HCT116 (cell line): ENCODE data around the gene GPR139. TPM values are rescaled to one million over a fixed set of nuclear protein-coding genes. Genes with fewer than 3 reads are reported as not detected.

Source experiments
- ATAC-seq: fragments of 200-7000 bp; cut with Tn5 transposase; 2 replicates; pipeline ENCODE4 v1.9.1; 2020; ENCODE audit warnings: mild to moderate bottlenecking, moderate library complexity
- BruUV-seq: library from RNA; stranded (reverse); fragments of 400-500 nt; replicated peaks from 2 replicates; lab custom pipeline; 2021; lab: Mats Ljungman, UMichigan
- CTCF ChIA-PET: fragments of 300-600 bp; sonication (Branson Sonifier 250); formaldehyde crosslinking; loops from one replicate; lab custom pipeline; 2021; ENCODE audit warnings: antibody characterized with exemption; lab: Charles Lee
- POLR2A ChIA-PET: fragments of 300-600, 350-600 bp; sonication (Branson Sonifier 250); formaldehyde crosslinking; loops from one replicate; lab custom pipeline; 2021; ENCODE audit warnings: antibody characterized with exemption; lab: Charles Lee
- RAD21 ChIA-PET, 2 experiments: fragments of 300-600 bp; sonication (Branson Sonifier 250); formaldehyde crosslinking; loops; one replicate each; lab custom pipeline; 2023; ENCODE audit warnings: low total read pairs in 2 of 2; ENCODE audit not compliant: uncharacterized antibody in 2 of 2, unreplicated experiment in 2 of 2, low non-redundant PET in 1 of 2; lab: Charles Lee
- DNase-seq: peaks from one replicate; pipeline ENCODE4 v3.0.0-alpha.2; 2010; ENCODE audit warnings: low read depth, low spot score
- H2AFZ ChIP-seq: fragments of 200-600 bp; shearing (Covaris generic), sonication (generic); 2 replicates; pipeline ENCODE4 v1.6.1; 2017; ENCODE audit warnings: low read depth, mixed run types, mixed read lengths, antibody characterized with exemption, low read length; ENCODE audit not compliant: poor library complexity, severe bottlenecking
- H3K27ac ChIP-seq: 2 replicates; pipeline ENCODE4 v1.5.1; 2012; ENCODE audit warnings: low read depth, low read length
- H3K27me3 ChIP-seq: fragments of 200-600 bp; sonication (generic); 2 replicates; pipeline ENCODE4 v1.6.1; 2016; ENCODE audit warnings: mixed run types, low read length, mixed read lengths; ENCODE audit not compliant: insufficient read depth
- H3K36me3 ChIP-seq, 2 experiments: fragments of 200-500 bp in 1 of 2; fragments of 200-600 bp in 1 of 2; sonication (Bioruptor generic) in 1 of 2; sonication (generic) in 1 of 2; 2 replicates each; pipeline versions ENCODE4 v1.5.1 to v1.6.1; 2014 to 2016; ENCODE audit warnings: low read length in 2 of 2, inconsistent platforms in 1 of 2, mixed read lengths in 1 of 2, mixed run types in 1 of 2; ENCODE audit not compliant: insufficient read depth in 2 of 2, control insufficient read depth in 1 of 2
- H3K4me1 ChIP-seq, 2 experiments: fragments of 200-600 bp in 1 of 2; sonication (generic) in 1 of 2; 2 replicates each; pipeline versions ENCODE4 v1.5.1 to v1.6.1; 2012 to 2017; ENCODE audit warnings: low read length in 2 of 2, inconsistent platforms in 1 of 2, mild to moderate bottlenecking in 1 of 2, mixed read lengths in 1 of 2, mixed run types in 1 of 2, moderate library complexity in 1 of 2; ENCODE audit not compliant: insufficient read depth in 2 of 2, control insufficient read depth in 1 of 2
- H3K4me2 ChIP-seq: fragments of 200-600 bp; sonication (generic); 2 replicates; pipeline ENCODE4 v1.6.1; 2017; ENCODE audit warnings: mixed run types, low read length, mixed read lengths
- H3K4me3 ChIP-seq, 2 experiments: fragments of 200-600 bp in 1 of 2; sonication (generic) in 1 of 2; replicated peaks in 1 of 2; 2 replicates each; pipeline ENCODE4 v1.5.1; 2011 to 2016; ENCODE audit warnings: low read length in 2 of 2, control low read depth in 1 of 2, low read depth in 1 of 2, mild to moderate bottlenecking in 1 of 2, mixed read lengths in 1 of 2, mixed run types in 1 of 2
- H3K79me2 ChIP-seq: fragments of 200-600 bp; sonication (generic); 2 replicates; pipeline ENCODE4 v1.6.1; 2017; ENCODE audit warnings: mild to moderate bottlenecking, mixed run types, low read length, moderate library complexity, mixed read lengths; ENCODE audit not compliant: insufficient read depth
- H3K9ac ChIP-seq: fragments of 200-600 bp; sonication (generic); 2 replicates; pipeline ENCODE4 v1.6.1; 2016; ENCODE audit warnings: low read length, mixed read lengths
- H3K9me2 ChIP-seq: fragments of 200-600 bp; sonication (generic), shearing (Covaris generic); 2 replicates; pipeline ENCODE4 v1.6.1; 2017; ENCODE audit warnings: mixed run types, mild to moderate bottlenecking, moderate library complexity; ENCODE audit not compliant: insufficient read depth
- H3K9me3 ChIP-seq, 2 experiments: fragments of 200-500 bp in 1 of 2; fragments of 200-600 bp in 1 of 2; sonication (Bioruptor generic) in 1 of 2; sonication (generic) in 1 of 2; 2 replicates each; pipeline ENCODE4 v1.6.1; 2014 to 2017; ENCODE audit warnings: low read length in 2 of 2, mixed read lengths in 2 of 2, inconsistent platforms in 1 of 2, low read depth in 1 of 2, mild to moderate bottlenecking in 1 of 2, mixed run types in 1 of 2, moderate library complexity in 1 of 2; ENCODE audit not compliant: control insufficient read depth in 1 of 2, insufficient read depth in 1 of 2
- H4K20me1 ChIP-seq: fragments of 200-600 bp; sonication (generic), shearing (Covaris generic); 2 replicates; pipeline ENCODE4 v1.6.1; 2017; ENCODE audit warnings: mixed run types, mild to moderate bottlenecking, moderate library complexity; ENCODE audit not compliant: insufficient read depth
- ATF3 ChIP-seq: IDR thresholded peaks from 2 replicates; pipeline ENCODE4 v1.6.1; 2012
- CBX3 ChIP-seq: IDR thresholded peaks from 2 replicates; pipeline ENCODE4 v1.6.1; 2012; ENCODE audit warnings: low read depth
- CEBPB ChIP-seq: IDR thresholded peaks from 2 replicates; pipeline ENCODE4 v1.6.1; 2012; ENCODE audit warnings: low read depth
- EGR1 ChIP-seq: IDR thresholded peaks from 2 replicates; pipeline ENCODE4 v1.6.1; 2012; ENCODE audit warnings: low read depth
- ELF1 ChIP-seq: IDR thresholded peaks from 2 replicates; pipeline ENCODE4 v1.6.1; 2012; ENCODE audit warnings: low read depth, borderline replicate concordance
- EZH2 ChIP-seq: fragments of 200-600 bp; sonication (generic); IDR thresholded peaks from 2 replicates; pipeline ENCODE4 v1.6.1; 2017; ENCODE audit warnings: antibody characterized with exemption, mixed run types
- EZH2phosphoT487 ChIP-seq: fragments of 200-600 bp; IDR thresholded peaks from 2 replicates; pipeline ENCODE4 v1.6.1; 2018; ENCODE audit warnings: antibody characterized with exemption, borderline replicate concordance
- FOSL1 ChIP-seq: IDR thresholded peaks from 2 replicates; pipeline ENCODE4 v1.6.1; 2012; ENCODE audit warnings: low read depth
- JUND ChIP-seq: IDR thresholded peaks from 2 replicates; pipeline ENCODE4 v1.6.1; 2012
- MAX ChIP-seq: IDR thresholded peaks from 2 replicates; pipeline ENCODE4 v1.6.1; 2012
- POLR2A ChIP-seq: IDR thresholded peaks from 2 replicates; pipeline ENCODE4 v1.7.0; 2011; ENCODE audit warnings: borderline replicate concordance; ENCODE audit not compliant: insufficient read depth, insufficient read length; ENCODE audit errors: extremely low read depth
- POLR2AphosphoS5 ChIP-seq: IDR thresholded peaks from 2 replicates; pipeline ENCODE4 v1.6.1; 2011; ENCODE audit warnings: mild to moderate bottlenecking, low read depth, low read length, moderate library complexity
- RAD21 ChIP-seq: IDR thresholded peaks from 2 replicates; pipeline ENCODE4 v1.6.1; 2012; ENCODE audit warnings: low read depth, mild to moderate bottlenecking
- REST ChIP-seq: IDR thresholded peaks from 2 replicates; pipeline ENCODE4 v1.6.1; 2012; ENCODE audit warnings: low read depth
- SP1 ChIP-seq: IDR thresholded peaks from 2 replicates; pipeline ENCODE4 v1.6.1; 2012; ENCODE audit warnings: low read depth
- SRF ChIP-seq: IDR thresholded peaks from 2 replicates; pipeline ENCODE4 v1.6.1; 2012; ENCODE audit warnings: low read depth
- YY1 ChIP-seq: IDR thresholded peaks from 2 replicates; pipeline ENCODE4 v1.6.1; 2011; ENCODE audit warnings: low read length, low read depth, moderate library complexity, mild to moderate bottlenecking; ENCODE audit not compliant: insufficient replicate concordance; ENCODE audit errors: extremely low read depth
- ZBTB33 ChIP-seq: IDR thresholded peaks from 2 replicates; pipeline ENCODE4 v1.6.1; 2011; ENCODE audit warnings: mild to moderate bottlenecking, low read length, moderate library complexity; ENCODE audit not compliant: insufficient replicate concordance; ENCODE audit errors: extremely low read depth
- ZFX ChIP-seq: fragments of 450-650 bp; IDR thresholded peaks from 2 replicates; pipeline ENCODE4 v1.6.1; 2017
- intact Hi-C: fragments of 100-400 bp; cut with micrococcal nuclease; formaldehyde crosslinking; loops from 2 replicates; pipeline ENCODE4 v1.10.0; 2022
- total RNA-seq: library from RNA; stranded (reverse); gene quantifications from one replicate; pipeline ENCODE4 v1.2.1, GENCODE V29; 2021; ENCODE audit not compliant: unreplicated experiment

GPR139 gene
- total RNA-seq, 1 experiment from 2014 or later, result not detected

- intact Hi-C loops, result no loop called here
- DNase-seq, result no peak
- ChIA-PET CTCF (no interaction called here), RAD21 (no interaction called here), POLR2A (no interaction called here)
- TF ChIP-seq MAX (no peak), EZH2 (no peak), EZH2phosphoT487 (no peak), RAD21 (no peak), SP1 (no peak), JUND (no peak), REST (no peak), EGR1 (no peak), ZFX (no peak), POLR2AphosphoS5 (no peak), ELF1 (no peak), YY1 (no peak), FOSL1 (no peak), CBX3 (no peak), POLR2A (no peak), ZBTB33 (no peak), CEBPB (no peak), SRF (no peak), ATF3 (no peak)
- no peaks in the 10 kb centered on the region for H3K79me2 ChIP-seq
- no peaks in the 10 kb centered on the region for H4K20me1 ChIP-seq
- ATAC-seq, result no peak
- H3K27ac ChIP-seq, result no peak overlapping the region
- no peaks in the 10 kb centered on the region for H3K36me3 ChIP-seq
- H3K4me3 ChIP-seq, result no peak overlapping the region
- no TSS peak for BruUV-seq
- H3K4me1 ChIP-seq, result no peaks in the 10 kb centered on the region
- H3K27me3 ChIP-seq, result peaks cover 56% of the 10 kb centered on the region
- H3K9me3 ChIP-seq, result no peaks in the 10 kb centered on the region
- no peak overlapping the region for H3K9ac ChIP-seq
- no peak overlapping the region for H3K4me2 ChIP-seq
- no peaks in the 10 kb centered on the region for H3K9me2 ChIP-seq
- no peak overlapping the region for H2AFZ ChIP-seq
Measured at GRCh38 chr16:20072874-20073202, 852 bp downstream of the GPR139 start.
